OCI-LY1 (cell line): ENCODE measurements around the gene SPDYE16.
"Not testable (repeated sequence)": the region's sequence is repeated elsewhere in the genome, so short reads cannot be mapped to it uniquely, and the experiment has no call there.

Experiments
- H2AFZ ChIP-seq: fragments of 200-600 bp; sonication (generic), shearing (Covaris generic); 2 replicates; pipeline ENCODE4 v1.6.0; 2014; ENCODE audit warnings: antibody characterized with exemption, mild to moderate bottlenecking, low read length
- H3F3A ChIP-seq: fragments of 200-600 bp; sonication (generic), shearing (Covaris generic); 2 replicates; pipeline ENCODE4 v1.6.0; 2014; ENCODE audit warnings: mild to moderate bottlenecking, antibody characterized with exemption, low read length, moderate library complexity; ENCODE audit not compliant: insufficient read depth
- H3K27ac ChIP-seq: fragments of 200-600 bp; sonication (generic); 2 replicates; pipeline ENCODE4 v1.5.1; 2014; ENCODE audit warnings: low read length, mixed run types, mild to moderate bottlenecking, low read depth; ENCODE audit not compliant: poor library complexity, severe bottlenecking
- H3K27me3 ChIP-seq: fragments of 200-600 bp; sonication (generic); 2 replicates; pipeline ENCODE4 v1.6.0; 2014; ENCODE audit warnings: antibody characterized with exemption, mild to moderate bottlenecking, low read length, moderate library complexity; ENCODE audit not compliant: insufficient read depth
- H3K36me3 ChIP-seq: fragments of 200-600 bp; sonication (generic); 2 replicates; pipeline ENCODE4 v1.6.1; 2014; ENCODE audit warnings: mild to moderate bottlenecking, antibody characterized with exemption, low read length, moderate library complexity, mixed read lengths; ENCODE audit not compliant: insufficient read depth
- H3K4me1 ChIP-seq: fragments of 200-600 bp; sonication (generic); 2 replicates; pipeline ENCODE4 v1.5.1; 2014; ENCODE audit warnings: mild to moderate bottlenecking, low read length, moderate library complexity; ENCODE audit not compliant: insufficient read depth, severe bottlenecking
- H3K4me2 ChIP-seq: fragments of 200-600 bp; sonication (generic), shearing (Covaris generic); 2 replicates; pipeline ENCODE4 v1.6.1; 2014; ENCODE audit warnings: low read length
- H3K4me3 ChIP-seq: fragments of 200-600 bp; sonication (generic); 2 replicates; pipeline ENCODE4 v1.5.1; 2014; ENCODE audit warnings: low read length, low read depth, mild to moderate bottlenecking, mixed read lengths; ENCODE audit not compliant: poor library complexity, severe bottlenecking
- H3K79me2 ChIP-seq: fragments of 200-600 bp; shearing (Covaris generic); 2 replicates; pipeline ENCODE4 v1.6.1; 2016; ENCODE audit warnings: mixed run types, low read length, mixed read lengths; ENCODE audit not compliant: insufficient read depth
- H3K9ac ChIP-seq: fragments of 200-600 bp; sonication (generic), shearing (Covaris generic); 2 replicates; pipeline ENCODE4 v1.6.1; 2014; ENCODE audit warnings: mild to moderate bottlenecking, low read length, mixed read lengths
- H3K9me2 ChIP-seq: fragments of 200-600 bp; sonication (generic), shearing (Covaris generic); 2 replicates; pipeline ENCODE4 v1.6.1; 2014; ENCODE audit warnings: low read depth, mild to moderate bottlenecking, low read length, mixed read lengths
- H3K9me3 ChIP-seq: fragments of 200-600 bp; shearing (Covaris generic); 2 replicates; pipeline ENCODE4 v1.6.1; 2014; ENCODE audit warnings: low read length, mixed read lengths
- H4K20me1 ChIP-seq: fragments of 200-600 bp; sonication (generic), shearing (Covaris generic); 2 replicates; pipeline ENCODE4 v1.6.0; 2016; ENCODE audit warnings: mild to moderate bottlenecking, low read length; ENCODE audit not compliant: insufficient read depth
- CTCF ChIP-seq: fragments of 200-600 bp; sonication (generic), shearing (Covaris generic); IDR thresholded peaks from 2 replicates; pipeline ENCODE4 v1.5.1; 2017; ENCODE audit warnings: mild to moderate bottlenecking, antibody characterized with exemption, low read length, moderate library complexity, mixed read lengths
- EZH2 ChIP-seq: fragments of 200-600 bp; sonication (generic), shearing (Covaris generic); IDR thresholded peaks from 2 replicates; pipeline ENCODE4 v1.8.0; 2017; ENCODE audit warnings: borderline replicate concordance, mixed run types, mild to moderate bottlenecking, antibody characterized with exemption, low read length, moderate library complexity, mixed read lengths

Gene SPDYE16

GRCh38 chr7:76514926-76515771 lies 27.9 kb downstream of the SPDYE16 start:
- Histone ChIP-seq H2AFZ (no peak overlapping the region), H3K9me3 (no peaks in the 10 kb centered on the region), H3K4me2 (no peak overlapping the region), H3K4me1 (no peaks in the 10 kb centered on the region), H3K27me3 (0 out of 2 replicates have a peak, but pooled peaks cover 6% of the 10 kb centered on the region), H3K4me3 (no peak overlapping the region), H4K20me1 (no peaks in the 10 kb centered on the region), H3K27ac (no peak overlapping the region), H3K36me3 (no peaks in the 10 kb centered on the region), H3K79me2 (no peaks in the 10 kb centered on the region), H3K9me2 (no peaks in the 10 kb centered on the region), H3F3A (no peaks in the 10 kb centered on the region), H3K9ac (no peak overlapping the region)
- TF ChIP-seq CTCF (no peak), EZH2 (no peak)

- Histone ChIP-seq H3K9me3 (no peaks in the 10 kb centered on the region), H3K27me3 (0 out of 2 replicates have a peak, but pooled peaks cover 6% of the 10 kb centered on the region), H2AFZ (no peak overlapping the region), H3K9me2 (no peaks in the 10 kb centered on the region), H3F3A (no peaks in the 10 kb centered on the region), H3K27ac (no peak overlapping the region), H3K9ac (no peak overlapping the region), H3K4me3 (no peak overlapping the region), H4K20me1 (no peaks in the 10 kb centered on the region), H3K79me2 (no peaks in the 10 kb centered on the region), H3K4me1 (no peaks in the 10 kb centered on the region), H3K36me3 (no peaks in the 10 kb centered on the region), H3K4me2 (no peak overlapping the region)
- TF ChIP-seq EZH2 (no peak), CTCF (no peak)
Measured at GRCh38 chr7:76513817-76514799, 29.0 kb downstream of the SPDYE16 start.

GRCh38 chr7:76512941-76513816 lies 29.9 kb downstream of the SPDYE16 start:
- H3K27ac ChIP-seq: no peak overlapping the region
- 0 out of 2 replicates have a peak, but pooled peaks cover 6% of the 10 kb centered on the region for H3K27me3 ChIP-seq
- no peaks in the 10 kb centered on the region for H3F3A ChIP-seq
- no peak overlapping the region for H3K9ac ChIP-seq
- H3K9me3 ChIP-seq: no peaks in the 10 kb centered on the region
- H3K4me2 ChIP-seq: no peak overlapping the region
- H3K36me3 ChIP-seq: no peaks in the 10 kb centered on the region
- no peaks in the 10 kb centered on the region for H3K79me2 ChIP-seq
- no peak for TF ChIP-seq EZH2
- TF ChIP-seq CTCF: no peak
- H3K4me1 ChIP-seq: no peaks in the 10 kb centered on the region
- H2AFZ ChIP-seq: no peak overlapping the region
- no peaks in the 10 kb centered on the region for H3K9me2 ChIP-seq
- H3K4me3 ChIP-seq: no peak overlapping the region
- no peaks in the 10 kb centered on the region for H4K20me1 ChIP-seq

- not testable (repeated sequence) for H3K9ac ChIP-seq
Measured at GRCh38 chr7:76511911-76512885, 30.9 kb downstream of the SPDYE16 start.

More at GRCh38 chr7:76511911-76512885, 30.9 kb downstream of the SPDYE16 start:
- not testable (repeated sequence) for H3K27me3 ChIP-seq, H2AFZ ChIP-seq, H3K9me3 ChIP-seq, H3K4me1 ChIP-seq, H3K4me3 ChIP-seq, H3K9me2 ChIP-seq, H3K79me2 ChIP-seq, H3F3A ChIP-seq, H3K27ac ChIP-seq, H3K4me2 ChIP-seq, H3K36me3 ChIP-seq, H4K20me1 ChIP-seq
